Activated T-cell treated with anti-CD3 and anti-CD28 coated beads, Interleukin-2, amount 50 U/mL, for 4 hours (primary cell): ENCODE data around the gene PHOSPHO1. TPM values are rescaled to one million over a fixed set of nuclear protein-coding genes. Genes with fewer than 3 reads are reported as not detected.
A peak's percentile ranks its signal among the peaks of the same experiment; 100 is the strongest.
"Not testable (repeated sequence)": the region's sequence is repeated elsewhere in the genome, so short reads cannot be mapped to it uniquely, and the experiment has no call there.

Experiments used
- ATAC-seq, 2 donors: fragments of 200-7000 bp; cut with Tn5 transposase; one replicate each; pipeline ENCODE4 v1.10.0; 2021
- DNase-seq: peaks from one replicate; pipeline ENCODE4 v3.0.0-alpha.2; 2020
- H3K27me3 Mint-ChIP-seq: one replicate; pipeline ENCODE4 v1.8.0; 2021; ENCODE audit warnings: low read depth, mixed read lengths
- H3K36me3 Mint-ChIP-seq: one replicate; pipeline ENCODE4 v1.8.0; 2022; ENCODE audit warnings: mixed read lengths; ENCODE audit not compliant: insufficient read depth
- H3K4me1 Mint-ChIP-seq: one replicate; pipeline ENCODE4 v1.8.0; 2021; ENCODE audit warnings: low read depth, mixed read lengths
- H3K4me3 Mint-ChIP-seq: one replicate; pipeline ENCODE4 v1.8.0; 2021; ENCODE audit warnings: mild to moderate bottlenecking, moderate library complexity, mixed read lengths
- H3K9me3 Mint-ChIP-seq: one replicate; pipeline ENCODE4 v1.8.0; 2021; ENCODE audit warnings: mixed read lengths
- total RNA-seq, 3 donors: library from RNA; stranded (reverse); gene quantifications; one replicate each; pipeline ENCODE4 v1.2.1, GENCODE V29; 2021

PHOSPHO1 gene
- total RNA-seq, 3 donors from 2014 or later, result 0.23 TPM; not detected in 2

- DNase-seq (no peak), ATAC-seq (no peak)
- no peaks in the 10 kb centered on the region for H3K36me3 Mint-ChIP-seq
- no peak overlapping the region for H3K4me3 Mint-ChIP-seq
- no peaks in the 10 kb centered on the region for H3K9me3 Mint-ChIP-seq
- H3K27me3 Mint-ChIP-seq, result no peaks in the 10 kb centered on the region
- H3K4me1 Mint-ChIP-seq, result peaks cover 26% of the 10 kb centered on the region
Measured at GRCh38 chr17:49197346-49197998, 33.1 kb downstream of the PHOSPHO1 start.

DNA sequence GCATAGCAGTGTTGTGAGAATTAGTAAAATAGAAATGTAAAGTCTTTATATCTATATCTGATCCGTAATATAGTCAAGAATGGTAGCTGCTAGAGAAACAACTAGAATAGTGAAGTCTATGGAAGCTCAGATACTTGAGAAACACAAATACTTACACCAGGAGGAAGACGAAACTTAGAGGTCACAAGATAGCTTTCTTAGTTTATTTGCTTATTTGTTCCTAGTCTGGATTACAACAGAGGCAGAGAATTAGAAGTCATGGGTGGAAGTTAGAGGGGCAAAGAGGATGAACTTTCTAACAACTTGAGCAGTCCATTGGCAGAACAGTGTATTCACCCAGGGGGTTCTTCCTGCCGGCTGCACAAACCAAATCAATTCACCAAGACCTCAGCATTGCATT lies 34.1 kb downstream of the PHOSPHO1 start:
- Mint-ChIP-seq H3K4me3 (no peak overlapping the region), H3K27me3 (no peaks in the 10 kb centered on the region), H3K36me3 (no peaks in the 10 kb centered on the region), H3K9me3 (no peaks in the 10 kb centered on the region), H3K4me1 (peaks cover 28% of the 10 kb centered on the region)
- DNase-seq, result no peak
- ATAC-seq, result no peak

DNA sequence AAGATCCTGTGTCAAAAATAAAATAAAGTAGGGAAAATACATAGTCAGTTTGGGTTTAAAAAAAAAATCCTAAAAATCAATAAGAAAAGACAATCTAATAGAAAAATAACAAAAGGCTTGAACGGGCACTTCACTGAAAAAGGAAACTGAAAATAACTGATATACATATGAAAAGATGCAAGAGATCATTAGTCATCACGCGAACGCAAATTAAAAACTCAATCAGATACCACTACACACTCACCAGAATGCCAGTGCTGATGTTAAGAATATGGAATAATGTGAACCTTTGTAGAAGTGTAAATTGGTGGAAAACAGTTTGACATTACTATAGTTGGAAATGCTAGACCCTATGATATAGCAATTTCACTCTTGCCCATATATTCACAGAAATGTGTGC lies 34.8 kb downstream of the PHOSPHO1 start:
- ATAC-seq, result no peak

DNA sequence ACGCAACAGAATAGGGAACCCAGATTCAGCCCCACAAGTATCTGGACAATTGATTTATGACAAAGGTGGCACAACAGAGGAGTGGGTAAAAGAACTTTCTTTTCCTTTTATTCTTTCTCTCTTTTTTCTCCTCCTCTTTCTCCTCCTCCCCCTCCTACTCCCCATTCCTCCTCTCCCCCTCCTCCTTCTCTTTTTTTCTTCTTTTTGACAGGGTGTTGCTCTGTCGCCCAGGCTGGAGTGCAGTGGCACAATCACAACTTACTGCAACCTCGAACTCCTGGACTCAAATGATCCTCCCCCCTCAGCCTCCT lies 36.3 kb downstream of the PHOSPHO1 start:
- H3K4me1 Mint-ChIP-seq, result peaks cover 35% of the 10 kb centered on the region
- DNase-seq, result no peak
- H3K27me3 Mint-ChIP-seq, result no peaks in the 10 kb centered on the region
- H3K4me3 Mint-ChIP-seq, result peak overlapping the region; percentile 89
- no peaks in the 10 kb centered on the region for H3K9me3 Mint-ChIP-seq
- ATAC-seq, result no peak
- H3K36me3 Mint-ChIP-seq, result no peaks in the 10 kb centered on the region

More for the DNA sequence above, 34.8 kb downstream of the PHOSPHO1 start:
- H3K27me3 Mint-ChIP-seq, result no peaks in the 10 kb centered on the region
- peaks cover 32% of the 10 kb centered on the region for H3K4me1 Mint-ChIP-seq
- H3K4me3 Mint-ChIP-seq, result no peak overlapping the region
- H3K36me3 Mint-ChIP-seq, result no peaks in the 10 kb centered on the region
- DNase-seq, result no peak
- no peaks in the 10 kb centered on the region for H3K9me3 Mint-ChIP-seq

DNA sequence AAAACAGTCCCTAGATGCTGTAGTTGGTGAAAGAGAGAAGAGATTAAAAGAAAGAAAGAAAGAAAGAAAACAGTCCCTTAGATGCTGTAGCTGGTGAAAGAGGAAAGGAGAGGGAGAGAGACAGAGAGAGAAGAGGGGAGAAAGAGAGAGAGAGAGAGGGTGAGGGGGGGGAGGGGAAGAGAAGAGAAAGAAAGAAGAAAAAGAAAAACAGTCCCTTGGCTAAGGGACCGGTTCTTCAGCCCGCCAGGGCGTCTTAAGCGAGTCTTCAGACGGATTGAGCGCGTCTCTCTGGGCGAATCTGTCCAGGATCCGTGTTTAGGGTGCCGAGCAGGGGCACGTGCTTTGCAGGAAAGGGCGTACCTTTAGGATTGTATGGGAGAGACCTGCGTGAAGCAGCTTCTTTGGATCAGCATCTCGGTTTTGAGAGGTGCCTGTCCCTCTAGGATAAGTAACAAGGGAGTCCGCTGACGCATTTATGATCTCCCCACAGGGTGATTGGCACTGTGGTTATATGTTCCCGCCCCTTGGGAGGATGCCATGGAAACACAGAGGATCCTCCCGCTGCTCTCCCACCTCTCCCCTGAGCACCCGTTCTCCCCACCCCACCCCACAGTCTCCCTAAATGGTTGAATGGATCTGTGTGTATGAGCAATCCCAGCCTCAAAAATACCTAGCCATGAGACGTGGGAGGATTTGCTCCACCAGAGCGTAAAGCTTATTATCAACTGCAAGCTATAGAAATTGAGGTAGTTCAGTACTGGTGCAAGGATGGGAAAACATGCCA lies 36.9 kb downstream of the PHOSPHO1 start:
- Mint-ChIP-seq H3K4me1 (peaks cover 35% of the 10 kb centered on the region), H3K4me3 (peak overlapping the region; percentile 89), H3K9me3 (no peaks in the 10 kb centered on the region), H3K36me3 (no peaks in the 10 kb centered on the region), H3K27me3 (no peaks in the 10 kb centered on the region)
- ATAC-seq, result no peak
- no peak for DNase-seq

DNA sequence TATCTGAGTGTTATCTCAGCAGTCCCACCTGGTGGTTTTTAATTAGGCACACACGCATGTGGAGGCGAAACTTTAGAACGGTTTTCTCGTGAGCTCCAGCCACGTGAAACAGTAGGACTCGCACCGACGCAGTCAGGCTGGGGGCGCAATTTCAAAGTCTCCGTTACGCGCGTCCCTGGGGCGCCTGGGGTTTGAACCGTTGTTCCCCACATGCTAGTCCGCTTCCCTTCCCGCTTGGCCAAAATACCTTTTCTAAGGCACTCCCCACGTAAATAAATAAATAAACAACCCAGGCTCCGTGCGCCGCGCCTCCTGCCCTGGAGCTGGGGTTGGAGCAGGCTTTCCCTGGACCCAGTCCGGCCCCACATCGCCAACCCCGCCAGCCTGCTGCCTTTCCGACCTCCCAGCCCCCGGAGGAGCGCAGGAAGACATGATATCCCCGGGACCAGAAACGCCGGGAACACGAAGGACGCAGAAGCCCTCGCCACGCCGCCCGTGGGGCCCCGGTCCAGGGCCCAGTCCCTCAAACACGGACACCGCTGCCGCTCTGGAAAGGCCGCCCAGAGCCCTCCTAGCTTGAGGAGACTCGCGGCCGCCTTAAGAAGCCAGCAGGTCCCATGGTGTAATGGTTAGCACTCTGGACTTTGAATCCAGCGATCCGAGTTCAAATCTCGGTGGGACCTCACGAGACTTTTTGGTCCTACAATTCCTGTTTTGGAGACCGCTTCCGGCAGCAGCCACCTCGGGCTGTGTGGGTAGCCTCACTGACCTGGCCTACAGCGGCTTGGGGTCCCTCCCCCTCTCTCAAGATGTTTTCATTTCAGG lies 38.5 kb downstream of the PHOSPHO1 start:
- Mint-ChIP-seq H3K27me3 (no peaks in the 10 kb centered on the region), H3K9me3 (no peaks in the 10 kb centered on the region), H3K36me3 (no peaks in the 10 kb centered on the region), H3K4me3 (peak overlapping the region; percentile 89), H3K4me1 (peaks cover 35% of the 10 kb centered on the region)
- ATAC-seq (peak; percentile 53 to 67), DNase-seq (peak; percentile 95)

GRCh38 chr17:49191409-49191916 lies 39.1 kb downstream of the PHOSPHO1 start:
- H3K4me3 Mint-ChIP-seq, result peak overlapping the region; percentile 89
- ATAC-seq (no peak), DNase-seq (no peak)
- peaks cover 35% of the 10 kb centered on the region for H3K4me1 Mint-ChIP-seq
- H3K9me3 Mint-ChIP-seq, result no peaks in the 10 kb centered on the region
- H3K27me3 Mint-ChIP-seq, result no peaks in the 10 kb centered on the region
- no peaks in the 10 kb centered on the region for H3K36me3 Mint-ChIP-seq

GRCh38 chr17:49190932-49191331 lies 39.7 kb downstream of the PHOSPHO1 start:
- H3K9me3 Mint-ChIP-seq, result no peaks in the 10 kb centered on the region
- H3K4me3 Mint-ChIP-seq, result no peak overlapping the region
- H3K27me3 Mint-ChIP-seq, result no peaks in the 10 kb centered on the region
- no peaks in the 10 kb centered on the region for H3K36me3 Mint-ChIP-seq
- no peak for DNase-seq
- ATAC-seq, result no peak
- H3K4me1 Mint-ChIP-seq, result peaks cover 33% of the 10 kb centered on the region

DNA sequence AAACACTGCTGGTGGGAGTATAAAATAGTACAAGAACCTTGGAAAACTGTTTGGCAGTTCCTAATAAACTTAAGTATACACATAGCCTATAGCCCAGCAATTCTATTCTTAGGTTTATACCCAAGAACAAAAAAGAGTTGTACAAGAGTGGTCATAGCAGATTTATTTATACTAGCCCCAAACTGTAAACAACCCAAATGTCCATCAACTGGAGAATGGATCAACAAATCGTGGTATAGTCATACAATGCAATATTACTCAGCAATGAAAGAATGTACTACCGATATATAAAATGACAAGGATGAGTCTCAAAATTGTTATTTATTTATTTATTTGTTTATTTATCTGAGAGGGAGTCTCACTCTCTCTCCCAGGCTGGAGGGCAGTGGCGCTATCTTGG lies 43.3 kb downstream of the PHOSPHO1 start:
- Mint-ChIP-seq H3K27me3 (no peaks in the 10 kb centered on the region), H3K9me3 (no peaks in the 10 kb centered on the region), H3K4me3 (no peak overlapping the region), H3K36me3 (no peaks in the 10 kb centered on the region), H3K4me1 (peaks cover 9% of the 10 kb centered on the region)
- DNase-seq (no peak), ATAC-seq (no peak)

DNA sequence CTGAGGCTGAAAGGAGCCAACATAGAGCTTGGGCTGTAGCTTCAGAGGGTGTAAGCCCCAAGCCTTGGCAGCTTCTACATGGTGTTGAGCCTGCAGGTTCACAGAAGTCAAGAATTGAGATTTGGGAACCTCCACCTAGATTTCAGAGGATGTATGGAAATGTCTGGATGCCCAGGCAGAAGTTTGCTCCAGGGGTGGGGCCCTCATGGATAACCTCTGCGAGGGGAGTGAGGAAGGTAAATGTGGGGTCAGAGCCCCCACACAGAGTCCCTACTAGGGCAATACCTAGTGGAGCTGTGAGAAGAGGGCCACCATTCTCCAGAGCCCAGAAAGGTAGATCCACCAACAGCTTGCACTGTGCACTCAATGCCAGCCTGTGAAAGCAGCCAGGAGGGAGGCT lies 45.2 kb downstream of the PHOSPHO1 start:
- not testable (repeated sequence) for H3K27me3 Mint-ChIP-seq, H3K4me1 Mint-ChIP-seq, H3K9me3 Mint-ChIP-seq, ATAC-seq, H3K36me3 Mint-ChIP-seq, H3K4me3 Mint-ChIP-seq, DNase-seq

- ATAC-seq, H3K9me3 Mint-ChIP-seq, DNase-seq, H3K36me3 Mint-ChIP-seq, H3K4me1 Mint-ChIP-seq, H3K4me3 Mint-ChIP-seq, H3K27me3 Mint-ChIP-seq: not testable (repeated sequence)
Measured at GRCh38 chr17:49184522-49184921, 46.1 kb downstream of the PHOSPHO1 start.

- Mint-ChIP-seq H3K27me3 (no peaks in the 10 kb centered on the region), H3K36me3 (no peaks in the 10 kb centered on the region), H3K4me3 (no peak overlapping the region), H3K4me1 (peaks cover 3% of the 10 kb centered on the region), H3K9me3 (no peaks in the 10 kb centered on the region)
- DNase-seq, result no peak
- no peak for ATAC-seq
Measured at GRCh38 chr17:49183801-49184200, 46.8 kb downstream of the PHOSPHO1 start.

DNA sequence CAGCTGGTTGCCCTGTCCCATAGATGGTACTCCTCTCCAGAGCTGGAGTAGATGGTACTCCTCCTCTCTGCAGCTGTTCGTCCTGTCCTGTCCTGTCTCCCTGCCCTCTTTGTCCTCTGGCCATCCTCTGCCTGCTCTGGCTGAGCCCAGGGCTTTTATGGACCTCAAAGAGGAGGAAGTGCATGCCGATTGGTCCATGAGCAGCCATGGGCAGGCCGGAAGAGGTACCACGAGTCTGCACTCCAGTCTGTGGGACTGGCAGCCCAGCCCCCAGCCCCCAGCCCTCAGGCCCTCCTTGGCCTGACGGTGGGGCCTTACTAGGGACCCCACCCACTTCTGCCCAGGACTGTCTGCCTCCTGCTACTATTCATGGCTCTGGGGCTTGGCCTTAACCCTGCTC lies 47.2 kb downstream of the PHOSPHO1 start:
- no peak for DNase-seq
- Mint-ChIP-seq H3K4me1 (peaks cover 3% of the 10 kb centered on the region), H3K27me3 (peaks cover 2% of the 10 kb centered on the region), H3K9me3 (no peaks in the 10 kb centered on the region), H3K36me3 (no peaks in the 10 kb centered on the region), H3K4me3 (no peak overlapping the region)
- ATAC-seq, result no peak

DNA sequence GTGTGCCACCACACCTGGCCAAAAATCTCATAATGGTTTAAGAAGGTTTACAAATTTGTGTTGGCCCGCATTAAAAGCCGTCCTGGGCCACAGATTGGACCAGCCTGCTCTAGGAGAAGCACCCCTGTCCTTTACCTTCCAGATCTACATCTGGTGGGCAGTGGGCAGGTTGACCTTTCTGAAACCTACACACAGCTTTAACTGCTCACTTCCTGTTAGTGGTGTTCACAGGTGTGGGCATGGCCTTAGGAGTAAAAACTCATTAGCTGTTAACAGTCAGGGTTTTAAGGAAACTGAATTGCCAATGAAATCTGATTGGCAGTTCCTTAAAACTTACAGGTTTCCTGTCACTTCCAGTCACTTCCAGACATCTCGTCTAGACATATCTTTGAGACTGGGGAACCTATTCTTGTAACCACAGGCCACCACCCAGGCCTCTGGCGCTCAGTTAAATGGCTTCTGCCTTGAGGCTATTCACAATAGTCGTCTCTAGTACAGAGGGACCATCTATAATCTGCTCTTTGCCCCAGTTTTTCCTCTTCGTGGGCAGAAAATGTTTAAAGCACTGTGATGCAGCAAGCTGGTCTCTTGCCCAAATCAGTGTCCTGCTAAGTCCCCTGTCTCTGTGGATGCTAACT lies 49.5 kb downstream of the PHOSPHO1 start:
- Mint-ChIP-seq H3K9me3 (peaks cover 3% of the 10 kb centered on the region), H3K4me1 (peaks cover 3% of the 10 kb centered on the region), H3K4me3 (no peak overlapping the region), H3K27me3 (peaks cover 2% of the 10 kb centered on the region), H3K36me3 (no peaks in the 10 kb centered on the region)
- DNase-seq, result no peak
- ATAC-seq, result no peak
